HG02885 (cell line): ENCODE measurements around the gene TTLL11.

Experiments
- ATAC-seq: cut with Tn5 transposase; IDR thresholded peaks from one replicate; pipeline ENCODE4 v1.9.1; 2021; ENCODE audit warnings: mild to moderate bottlenecking; ENCODE audit not compliant: unreplicated experiment, poor library complexity

TTLL11 gene

GRCh38 chr9:121866927-121867326 lies 226.2 kb downstream of the TTLL11 start:
- ATAC-seq, result no peak

- no peak for ATAC-seq
Measured at GRCh38 chr9:121865884-121866283, 227.2 kb downstream of the TTLL11 start.

GRCh38 chr9:121865060-121865459 lies 228.0 kb downstream of the TTLL11 start:
- no peak for ATAC-seq

GRCh38 chr9:121863955-121864354 lies 229.2 kb downstream of the TTLL11 start:
- ATAC-seq, result no peak

- no peak for ATAC-seq
Measured at GRCh38 chr9:121862371-121863332, 230.5 kb downstream of the TTLL11 start.

- ATAC-seq, result no peak
Measured at GRCh38 chr9:121861501-121862180, 231.5 kb downstream of the TTLL11 start.

- ATAC-seq, result no peak
Measured at GRCh38 chr9:121860744-121861143, 232.4 kb downstream of the TTLL11 start.

- ATAC-seq, result no peak
Measured at GRCh38 chr9:121860213-121860612, 232.9 kb downstream of the TTLL11 start.

GRCh38 chr9:121859646-121860045 lies 233.5 kb downstream of the TTLL11 start:
- no peak for ATAC-seq

GRCh38 chr9:121858788-121859187 lies 234.3 kb downstream of the TTLL11 start:
- ATAC-seq, result no peak

- no peak for ATAC-seq
Measured at GRCh38 chr9:121857928-121858327, 235.2 kb downstream of the TTLL11 start.

- ATAC-seq, result no peak
Measured at GRCh38 chr9:121855476-121855875, 237.6 kb downstream of the TTLL11 start.

- ATAC-seq, result no peak
Measured at GRCh38 chr9:121853617-121854395, 239.3 kb downstream of the TTLL11 start.

GRCh38 chr9:121852651-121853616 lies 240.2 kb downstream of the TTLL11 start:
- ATAC-seq, result no peak

GRCh38 chr9:121852241-121852640 lies 240.9 kb downstream of the TTLL11 start:
- ATAC-seq, result no peak

- no peak for ATAC-seq
Measured at GRCh38 chr9:121851641-121852091, 241.4 kb downstream of the TTLL11 start.

GRCh38 chr9:121850366-121850765 lies 242.7 kb downstream of the TTLL11 start:
- no peak for ATAC-seq

- ATAC-seq, result no peak
Measured at GRCh38 chr9:121849554-121849953, 243.6 kb downstream of the TTLL11 start.

GRCh38 chr9:121844562-121844961 lies 248.5 kb downstream of the TTLL11 start:
- no peak for ATAC-seq
